ELF-1 (cell line): Measurements from ENCODE around the gene SPINK2.

Source experiments
- DNase-seq: peaks from one replicate; pipeline ENCODE4 v3.0.0-alpha.2; 2016; ENCODE audit warnings: low read depth, low spot score

Gene SPINK2, protein sequence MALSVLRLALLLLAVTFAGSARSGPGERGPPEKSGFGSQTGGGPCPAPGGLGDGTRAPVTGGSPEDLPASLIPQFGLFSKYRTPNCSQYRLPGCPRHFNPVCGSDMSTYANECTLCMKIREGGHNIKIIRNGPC

DNA sequence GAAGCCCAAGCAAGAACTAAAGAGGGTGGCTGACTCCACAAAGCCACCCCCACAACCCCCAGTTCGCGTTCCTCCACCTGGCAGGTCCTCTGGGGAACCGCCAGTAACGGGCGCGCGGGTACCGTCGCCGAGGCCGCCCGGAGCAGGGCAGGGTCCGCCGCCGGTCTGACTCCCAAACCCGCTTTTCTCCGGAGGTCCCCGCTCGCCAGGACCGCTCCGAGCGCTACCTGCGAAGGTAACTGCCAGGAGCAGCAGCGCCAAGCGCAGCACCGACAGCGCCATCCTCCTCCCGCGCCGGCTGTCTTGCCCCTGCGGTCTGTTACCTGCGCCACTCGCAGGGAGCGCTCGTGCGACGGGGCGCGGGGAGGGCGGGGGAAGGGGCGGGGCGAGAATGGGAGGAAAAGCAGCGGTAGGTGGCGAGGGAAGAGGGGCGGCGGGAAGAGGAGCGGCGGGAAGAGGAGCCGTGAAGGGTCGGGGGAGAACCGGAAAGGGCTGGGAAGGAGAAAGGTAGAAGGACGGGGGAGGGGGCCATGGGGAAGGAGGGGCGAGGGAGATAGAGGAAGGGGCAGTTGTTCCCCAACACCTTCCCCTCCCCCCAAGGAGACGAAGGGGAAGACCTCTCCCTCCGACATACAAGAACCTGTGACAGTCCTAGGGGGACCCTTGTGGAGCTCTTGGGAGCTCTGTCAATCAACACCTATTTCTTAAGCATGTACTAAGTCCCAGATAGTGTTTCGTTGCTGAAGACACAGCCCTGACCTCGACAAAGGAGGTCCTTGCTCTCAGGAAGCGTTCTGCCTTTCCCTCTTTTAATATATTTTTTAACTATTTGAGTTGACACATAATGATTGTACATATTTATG is at the start of gene SPINK2:
Gene SPINK2, minus strand, starts transcription at position 321 of the 863 bp plus-strand sequence. Its CDS starts 39 bp downstream, at position 282.
- DNase-seq = peak; percentile 73

DNA sequence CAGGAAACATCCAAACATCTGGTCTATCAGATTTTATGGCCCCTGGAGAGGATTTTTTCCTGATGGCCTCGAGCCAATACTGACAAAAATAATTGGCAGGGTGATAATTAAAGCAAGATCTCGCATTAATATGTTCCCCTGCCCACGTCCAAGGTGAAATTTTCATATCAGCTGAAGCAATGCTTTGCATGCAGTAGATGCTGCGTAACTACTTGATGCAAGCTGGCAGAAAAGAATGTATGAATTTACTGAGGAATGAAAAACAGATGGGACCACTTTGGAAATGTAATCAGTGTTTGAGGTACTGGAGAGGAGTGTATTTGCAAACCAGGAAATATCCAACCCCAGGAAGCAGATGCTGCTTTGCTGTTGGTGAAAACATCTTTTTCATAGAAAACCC is 49.4 kb upstream of the SPINK2 start:
- DNase-seq = no peak

DNA sequence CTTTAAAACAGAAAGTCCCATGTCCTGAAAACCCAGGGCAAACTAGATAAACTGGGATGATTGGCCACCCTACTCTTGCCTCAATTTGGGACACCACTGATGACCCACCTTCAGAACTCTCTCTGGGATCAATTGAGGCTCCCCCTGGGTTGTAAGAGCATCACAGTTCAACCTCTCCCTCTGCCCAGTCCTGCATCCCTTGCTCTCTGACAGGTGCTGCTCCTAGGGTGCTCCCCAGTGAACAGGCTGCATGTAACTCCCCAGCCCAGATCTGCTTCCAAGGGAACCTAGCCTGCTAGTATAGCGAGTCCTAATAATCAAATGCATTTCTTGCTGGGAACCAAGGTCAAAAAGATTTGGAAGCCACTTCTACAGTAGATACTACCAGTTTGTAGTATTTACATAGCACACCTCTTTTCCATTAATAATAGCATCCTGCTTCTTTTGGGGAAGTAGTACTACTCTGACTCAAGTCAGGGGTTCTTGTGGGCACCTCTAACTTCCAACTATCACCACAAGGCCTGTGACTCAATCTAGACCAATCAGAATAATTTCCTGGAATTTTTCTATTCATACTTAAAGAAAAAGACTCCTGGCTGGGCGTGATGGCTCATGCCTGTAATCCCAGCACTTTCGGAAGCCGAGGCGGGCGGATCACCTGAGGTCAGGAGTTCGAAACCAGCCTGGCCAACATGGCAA is 42.1 kb upstream of the SPINK2 start:
- no peak for DNase-seq

DNA sequence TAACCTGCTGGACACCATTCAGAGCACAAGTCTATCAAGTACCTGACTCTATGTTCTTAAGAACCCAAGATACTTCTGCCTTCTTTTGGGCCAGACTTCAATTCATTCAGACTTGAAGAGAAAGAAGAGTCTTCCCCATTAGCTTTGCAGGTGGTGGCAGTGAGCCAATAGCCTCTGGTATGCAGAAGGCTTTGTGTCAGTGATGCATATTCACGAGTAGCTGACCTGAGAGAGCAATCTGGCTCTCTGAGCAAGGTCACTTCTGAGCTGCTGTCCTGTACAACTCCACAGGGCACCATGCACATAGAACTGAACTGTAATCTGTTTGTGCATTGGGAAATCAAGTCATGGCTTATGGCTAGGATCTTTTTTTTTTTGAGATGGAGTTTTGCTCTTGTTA is 39.9 kb upstream of the SPINK2 start:
- peak; percentile 47 for DNase-seq

DNA sequence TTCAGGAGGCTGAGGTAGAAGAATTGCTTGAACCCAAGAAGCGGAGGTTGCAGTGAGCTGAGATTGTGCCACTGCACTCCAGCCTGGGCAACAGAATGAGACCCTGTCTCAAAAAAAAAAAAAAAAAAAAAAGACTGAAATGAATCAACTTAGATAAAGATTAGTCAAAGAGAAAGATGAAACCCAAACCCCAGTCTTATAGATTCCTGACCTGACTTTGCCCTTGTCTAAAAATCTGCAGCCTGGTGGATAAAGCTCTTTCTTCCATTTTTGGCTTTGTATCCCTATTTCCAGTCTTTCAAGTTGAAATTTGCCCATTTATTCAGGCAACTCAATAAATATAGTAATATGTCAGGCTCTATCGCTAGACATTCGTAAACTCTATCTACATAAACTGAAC is 39.3 kb upstream of the SPINK2 start:
- no peak for DNase-seq

DNA sequence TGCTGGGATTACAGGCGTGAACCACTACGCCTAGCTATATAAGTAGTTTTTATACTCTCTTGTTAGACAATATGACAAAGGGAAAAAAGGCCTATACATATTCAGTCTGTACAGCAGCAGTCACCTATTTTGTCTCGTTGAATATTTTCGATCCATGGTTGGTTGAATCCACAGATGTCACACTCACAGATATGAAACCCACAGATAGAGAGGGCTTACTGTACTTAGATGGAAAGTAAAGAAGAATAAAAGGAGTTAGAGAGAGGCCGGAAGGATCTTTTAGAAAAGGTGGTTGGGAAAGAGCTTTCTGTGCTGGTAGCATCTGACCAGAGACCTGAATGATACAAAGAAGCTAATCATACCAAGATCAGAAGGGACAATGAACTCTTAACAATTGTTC is 38.3 kb upstream of the SPINK2 start:
- DNase-seq = no peak

DNA sequence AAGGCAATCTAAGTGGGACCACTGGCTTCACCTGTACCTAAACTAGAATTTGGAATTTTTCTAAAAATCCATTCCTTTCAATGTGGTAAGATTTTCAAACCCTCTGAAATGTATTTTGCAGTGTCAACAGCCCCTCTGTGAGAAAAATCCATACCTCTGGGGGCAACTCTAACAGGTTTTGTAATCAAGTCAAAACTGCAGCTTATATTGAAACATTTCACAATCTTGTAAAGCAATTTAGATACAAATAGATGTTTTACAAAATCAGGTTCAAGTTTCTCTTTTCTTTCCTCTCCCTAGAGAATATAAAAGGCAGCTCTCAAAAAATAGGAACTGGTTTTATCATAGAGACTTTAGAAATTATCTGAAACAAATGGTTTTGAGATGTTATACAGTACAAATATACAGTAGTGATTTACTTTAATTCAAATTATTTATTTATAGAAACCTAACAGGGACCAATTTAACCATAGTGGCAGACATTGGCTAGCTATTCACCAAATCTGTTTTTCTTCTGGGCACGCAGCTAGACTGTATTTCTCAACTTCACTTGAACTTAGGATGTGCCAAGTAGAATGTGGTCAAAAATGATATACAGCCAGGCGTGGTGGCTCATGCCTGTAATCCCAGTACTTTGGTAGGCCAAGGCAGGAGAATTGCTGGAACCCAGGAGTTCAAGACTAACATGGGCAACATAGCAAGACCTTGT is 36.3 kb upstream of the SPINK2 start:
- no peak for DNase-seq

DNA sequence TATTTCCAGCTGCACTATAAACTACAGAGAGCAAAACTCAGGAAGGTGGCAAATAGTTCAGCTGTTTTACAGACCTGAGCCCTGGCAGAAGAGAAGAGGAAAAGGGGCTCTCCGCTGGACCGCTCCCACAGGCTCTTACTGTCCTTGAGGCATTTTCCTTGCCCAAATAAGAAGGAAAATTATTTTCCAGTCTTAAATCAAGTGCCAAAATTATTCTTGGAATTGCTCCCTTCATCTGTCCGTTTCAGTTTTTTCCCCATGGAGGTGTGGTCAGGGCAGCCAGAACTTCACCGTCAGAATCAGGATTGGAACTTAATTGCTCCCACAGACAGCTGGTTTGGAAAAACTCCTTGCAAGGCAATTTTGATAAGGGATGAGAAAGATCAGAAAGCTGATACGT is 35.2 kb upstream of the SPINK2 start:
- no peak for DNase-seq

DNA sequence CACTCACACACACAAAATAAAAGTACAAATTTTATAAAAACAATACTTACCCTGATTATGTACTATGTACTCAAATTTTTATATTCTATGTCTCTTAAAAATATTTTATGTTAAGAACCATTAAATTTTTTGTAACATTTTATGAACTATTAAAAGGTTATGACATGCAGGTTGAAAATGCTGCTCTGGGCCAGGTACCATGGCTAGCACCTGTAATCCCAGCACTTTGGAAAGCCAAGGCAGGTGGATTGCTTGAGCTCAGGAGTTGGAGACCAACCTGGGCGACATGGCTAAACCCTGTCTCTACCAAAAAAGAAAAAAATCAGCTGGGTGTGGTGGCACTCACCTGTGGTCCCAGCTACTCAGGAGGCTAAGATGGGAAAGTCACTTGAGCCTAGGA is 29.4 kb upstream of the SPINK2 start:
- no peak for DNase-seq

DNA sequence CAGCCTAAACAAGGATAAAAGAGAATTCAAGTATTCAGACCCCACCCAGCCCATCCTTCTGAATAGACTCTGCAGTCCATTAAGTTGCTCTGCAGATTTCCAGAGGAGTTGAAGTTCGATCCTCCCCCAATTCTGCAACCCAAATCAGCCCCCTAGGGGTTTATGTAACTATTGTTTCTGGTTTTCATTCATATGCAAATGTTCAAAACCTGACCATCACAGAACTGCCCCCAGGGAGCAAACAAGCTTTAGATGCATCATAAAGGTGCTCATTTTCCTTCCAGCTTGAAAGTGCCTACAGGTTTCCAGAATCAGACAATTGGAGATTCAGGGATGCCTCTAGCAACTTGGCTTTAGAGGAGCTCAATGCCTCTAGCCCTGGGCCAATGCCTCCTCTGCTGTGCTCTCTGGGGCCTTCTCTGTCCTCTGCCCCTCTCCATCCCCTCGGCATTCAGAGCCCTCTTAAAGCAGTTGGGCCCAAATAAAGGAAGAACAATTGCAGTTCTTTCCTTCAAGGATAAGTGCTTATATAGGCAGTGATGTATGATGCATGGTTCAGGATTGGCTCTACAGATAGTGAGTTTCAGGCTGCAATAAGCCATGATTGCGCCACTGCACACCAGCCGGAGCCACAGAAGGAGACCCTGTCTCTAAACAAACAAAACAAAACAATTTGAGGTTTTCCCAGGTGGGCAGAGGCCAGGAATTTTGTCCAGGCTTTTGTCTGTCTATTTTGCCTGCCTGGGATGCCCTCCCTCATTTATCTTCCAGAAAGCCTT is 23.5 kb upstream of the SPINK2 start:
- DNase-seq = peak; percentile 91

DNA sequence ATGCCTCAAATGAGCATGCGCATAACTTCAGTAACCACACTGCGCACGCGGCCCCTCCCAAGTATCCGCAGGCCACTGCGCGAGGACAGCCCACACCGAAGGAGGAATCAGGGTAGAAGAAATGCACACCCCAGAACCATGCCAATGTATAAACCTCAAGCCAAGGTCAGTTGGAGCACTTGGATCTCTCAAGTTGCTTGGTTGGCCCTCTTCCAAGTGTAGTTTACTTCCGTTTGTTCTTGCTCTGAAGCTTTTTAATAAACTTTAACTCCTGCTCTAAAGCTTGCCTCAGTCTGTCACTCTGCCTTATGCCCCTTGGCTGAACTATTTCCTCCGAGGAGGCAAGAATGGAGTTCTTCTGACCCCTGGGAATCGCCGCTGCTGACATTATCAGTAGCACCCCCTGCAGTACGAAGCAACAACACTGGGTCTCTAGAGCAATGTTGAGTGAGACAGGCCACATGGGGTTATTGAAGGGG is 22.0 kb upstream of the SPINK2 start:
- peak; percentile 73 for DNase-seq

DNA sequence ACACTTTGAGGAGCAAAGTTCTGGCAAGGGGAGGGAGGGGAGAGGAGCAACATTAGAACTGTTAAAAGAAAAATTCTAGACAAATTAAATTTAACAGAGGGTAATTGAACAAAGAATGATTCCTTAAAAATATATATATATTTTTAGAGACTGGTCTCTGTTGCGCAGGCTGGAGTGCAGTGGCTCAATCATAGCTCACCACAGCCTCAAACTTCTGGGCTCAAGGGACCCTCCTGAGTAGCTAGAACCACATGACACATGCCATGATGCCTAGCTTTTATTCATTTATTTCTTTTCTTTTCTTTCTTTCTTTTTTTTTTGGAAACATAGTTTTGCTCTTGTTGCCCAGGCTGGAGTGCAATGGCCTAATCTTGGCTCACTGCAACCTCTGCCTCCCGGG is 19.1 kb upstream of the SPINK2 start:
- DNase-seq = no peak

DNA sequence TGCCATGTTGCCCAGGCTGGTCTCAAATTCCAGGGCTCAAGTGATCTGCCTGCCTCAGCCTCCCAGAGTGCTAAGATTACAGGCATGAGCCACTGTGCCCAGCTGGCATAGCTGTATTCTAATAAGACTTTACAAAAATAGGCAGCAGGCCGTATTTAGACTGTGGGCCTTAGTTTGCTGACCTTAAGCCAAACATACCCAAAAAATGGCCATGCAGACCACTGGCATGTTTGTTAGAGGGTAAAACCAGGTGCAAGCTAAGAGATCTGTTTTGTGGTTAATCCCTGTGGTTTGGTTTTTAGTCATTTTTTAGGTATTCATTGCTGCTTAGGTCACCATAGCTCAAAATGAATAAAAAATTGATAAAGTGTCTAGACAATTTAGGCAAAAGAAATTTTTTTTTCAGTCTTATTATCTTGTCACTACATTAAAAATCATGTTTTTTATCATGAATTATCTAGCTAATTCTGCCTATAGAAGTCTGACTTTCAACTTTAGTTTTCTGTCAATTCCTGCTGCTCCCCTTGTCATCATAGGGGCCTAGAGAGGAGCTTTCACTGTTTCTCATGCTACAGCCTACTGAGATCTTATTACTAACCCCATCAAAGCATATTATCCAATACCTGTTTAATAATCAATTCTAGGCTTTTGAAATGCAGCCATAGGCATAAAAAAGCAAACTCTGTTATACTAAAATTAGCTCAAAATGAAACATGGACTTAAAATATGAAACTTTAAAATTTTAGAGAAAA is 7.5 kb upstream of the SPINK2 start:
- DNase-seq = no peak

DNA sequence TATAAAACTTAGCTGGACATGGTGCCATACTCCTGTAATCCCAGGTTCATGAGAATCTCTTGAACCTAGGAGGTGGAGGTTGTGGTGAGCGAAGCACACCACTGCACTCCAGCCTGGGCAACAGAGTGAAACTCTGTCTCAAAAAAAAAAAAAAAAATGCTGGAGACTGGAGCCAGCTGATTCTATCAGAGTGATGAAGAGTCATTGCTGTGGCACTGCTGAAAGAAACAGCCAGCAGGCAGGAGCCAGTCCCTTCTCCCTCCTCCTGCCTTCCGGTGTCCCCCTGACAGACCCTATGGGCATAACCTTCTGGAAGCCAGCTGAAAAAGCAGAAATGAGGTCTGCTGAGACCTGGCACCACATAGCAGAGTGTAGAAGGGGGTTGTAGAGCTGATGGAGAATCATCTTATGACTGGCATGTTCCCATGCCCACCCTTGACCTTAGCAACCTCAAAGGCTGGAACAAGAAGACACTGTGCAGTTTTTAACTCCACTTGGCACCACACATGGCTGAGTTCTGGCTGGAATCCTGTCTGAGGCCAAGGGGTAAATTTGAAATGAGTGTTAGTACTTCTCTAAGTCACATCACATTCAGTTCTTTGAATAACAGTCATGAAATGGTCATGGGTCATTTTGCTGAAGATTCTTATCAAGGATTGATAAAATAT is 2.6 kb upstream of the SPINK2 start:
- DNase-seq = no peak

DNA sequence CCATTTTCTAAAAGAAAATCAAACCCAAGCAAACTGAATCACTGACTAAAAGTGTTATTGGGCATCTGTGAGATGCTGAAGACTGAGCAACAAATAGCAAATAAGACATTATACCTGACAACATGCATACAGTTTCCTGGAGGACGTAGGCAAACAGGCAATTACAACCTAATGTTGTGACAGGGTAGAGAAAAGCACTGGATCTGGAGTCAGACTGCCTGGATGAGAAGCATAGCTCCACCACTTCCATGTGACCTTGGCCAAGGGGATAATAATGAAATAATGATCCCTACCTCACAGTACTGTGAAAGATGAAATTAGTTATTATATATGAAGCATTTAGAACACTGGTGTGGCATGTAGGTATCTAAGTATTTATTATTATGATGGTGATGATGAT is 2.7 kb downstream of the SPINK2 start:
- DNase-seq = no peak

DNA sequence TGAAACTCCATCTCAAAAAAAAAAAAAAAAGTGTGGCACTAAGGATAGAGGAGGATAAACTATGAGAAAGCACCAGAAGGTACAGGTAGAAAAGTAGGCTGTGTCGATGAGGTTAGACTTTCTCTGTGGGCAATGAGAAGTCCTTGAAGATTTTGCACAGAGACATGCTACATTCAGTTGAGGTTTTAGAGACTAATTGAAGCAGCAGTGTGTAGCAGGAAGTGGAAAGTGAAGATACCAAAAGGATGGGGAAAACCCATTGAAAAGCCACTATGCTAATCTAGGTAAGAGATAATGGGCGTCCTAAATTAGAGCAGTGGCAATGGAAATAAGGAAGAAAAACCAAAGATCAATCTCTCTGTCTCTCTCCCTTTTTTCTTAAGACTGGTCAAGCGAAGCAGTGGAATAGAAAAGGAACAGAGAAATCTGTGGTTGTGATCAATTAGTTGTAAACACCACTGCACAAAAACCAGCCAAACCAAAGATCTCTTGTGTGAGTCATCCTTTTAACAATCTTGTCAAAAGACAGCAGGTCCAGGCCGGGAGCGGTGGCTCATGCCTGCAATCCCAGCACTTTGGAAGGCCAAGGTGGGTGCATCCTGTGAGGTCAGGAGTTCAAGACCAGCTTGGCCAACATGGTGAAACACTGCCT is 3.5 kb downstream of the SPINK2 start:
- DNase-seq = peak; percentile 20

DNA sequence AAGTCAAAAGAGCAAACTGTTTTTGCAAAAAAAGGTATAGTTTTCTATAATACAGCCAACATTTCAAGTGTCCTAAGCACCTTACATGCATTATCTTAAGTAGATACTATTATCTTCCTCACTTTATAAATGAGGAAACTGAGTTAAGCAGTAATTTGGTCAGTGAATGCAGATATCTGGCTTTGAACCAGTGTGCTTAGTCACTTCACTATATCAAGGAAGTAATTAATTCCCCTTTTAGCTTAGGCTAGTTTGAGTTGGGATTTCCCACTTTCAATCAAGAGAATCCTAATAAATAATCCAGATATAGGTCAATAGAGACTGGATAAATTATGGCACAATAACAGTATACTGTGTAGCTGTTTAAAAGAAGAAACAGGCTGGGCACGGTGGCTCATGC is 14.8 kb downstream of the SPINK2 start:
- DNase-seq = no peak

DNA sequence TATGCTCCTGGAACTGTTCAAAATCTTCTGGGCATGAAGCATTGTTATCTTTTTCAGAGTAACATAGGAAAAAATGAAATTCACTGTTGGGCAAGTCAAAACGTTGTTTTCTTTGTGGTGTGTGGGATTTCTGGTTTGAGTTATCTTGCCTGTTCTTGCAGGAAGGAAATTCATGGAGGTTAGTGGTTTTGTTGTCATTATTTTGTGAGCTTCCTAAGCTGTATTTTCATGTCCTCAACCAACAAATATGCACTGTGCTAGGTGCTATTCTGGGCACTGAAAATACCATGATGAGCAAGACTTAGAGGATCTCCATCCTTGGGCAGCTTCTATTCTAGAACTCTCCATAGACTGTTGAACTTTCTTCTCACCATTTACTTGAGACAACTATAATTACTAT is 16.9 kb downstream of the SPINK2 start:
- no peak for DNase-seq

DNA sequence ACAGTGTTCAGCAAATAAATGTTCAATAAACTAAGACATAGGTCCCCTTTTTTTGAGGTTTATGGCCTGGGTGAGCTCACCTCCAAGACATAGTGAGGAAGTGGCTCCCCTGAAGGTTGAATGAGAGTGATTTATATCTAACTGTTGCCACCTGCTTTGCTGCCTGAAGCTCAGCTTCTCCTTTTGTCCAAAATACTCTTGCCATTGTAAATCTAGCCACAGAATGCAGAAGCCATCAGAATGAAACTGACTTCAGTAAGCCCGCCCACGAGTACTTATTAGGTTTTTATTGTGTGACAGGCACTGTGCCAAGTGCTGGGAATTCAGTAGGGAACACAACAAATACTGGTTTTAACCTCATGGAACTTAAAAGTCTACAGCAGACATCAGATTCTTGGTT is 18.0 kb downstream of the SPINK2 start:
- no peak for DNase-seq
